Astrocyte (in vitro differentiated cells and primary cell): ENCODE results near the gene KRTAP5-3.

Source experiments
- EZH2 ChIP-seq: IDR thresholded peaks from 2 replicates; pipeline ENCODE4 v1.6.1; 2012; ENCODE audit warnings: mild to moderate bottlenecking, low read length, inconsistent platforms; ENCODE audit not compliant: insufficient read depth
- TF ChIP-seq, protein P1 (sequence below): IDR thresholded peaks from 2 replicates; pipeline ENCODE4 v1.5.1; 2011; ENCODE audit warnings: low read depth, mild to moderate bottlenecking, inconsistent platforms, low read length, moderate library complexity; ENCODE audit not compliant: insufficient read depth

- TF ChIP-seq EZH2 = no peak
- TF ChIP-seq, protein P1, sequence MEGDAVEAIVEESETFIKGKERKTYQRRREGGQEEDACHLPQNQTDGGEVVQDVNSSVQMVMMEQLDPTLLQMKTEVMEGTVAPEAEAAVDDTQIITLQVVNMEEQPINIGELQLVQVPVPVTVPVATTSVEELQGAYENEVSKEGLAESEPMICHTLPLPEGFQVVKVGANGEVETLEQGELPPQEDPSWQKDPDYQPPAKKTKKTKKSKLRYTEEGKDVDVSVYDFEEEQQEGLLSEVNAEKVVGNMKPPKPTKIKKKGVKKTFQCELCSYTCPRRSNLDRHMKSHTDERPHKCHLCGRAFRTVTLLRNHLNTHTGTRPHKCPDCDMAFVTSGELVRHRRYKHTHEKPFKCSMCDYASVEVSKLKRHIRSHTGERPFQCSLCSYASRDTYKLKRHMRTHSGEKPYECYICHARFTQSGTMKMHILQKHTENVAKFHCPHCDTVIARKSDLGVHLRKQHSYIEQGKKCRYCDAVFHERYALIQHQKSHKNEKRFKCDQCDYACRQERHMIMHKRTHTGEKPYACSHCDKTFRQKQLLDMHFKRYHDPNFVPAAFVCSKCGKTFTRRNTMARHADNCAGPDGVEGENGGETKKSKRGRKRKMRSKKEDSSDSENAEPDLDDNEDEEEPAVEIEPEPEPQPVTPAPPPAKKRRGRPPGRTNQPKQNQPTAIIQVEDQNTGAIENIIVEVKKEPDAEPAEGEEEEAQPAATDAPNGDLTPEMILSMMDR = no peak
Observed at GRCh38 chr11:1562469-1563148, 45.7 kb downstream of the KRTAP5-3 start.
